ENCODE data around the gene FNDC11.
"Not testable (repeated sequence)": the region's sequence is repeated elsewhere in the genome, so short reads cannot be mapped to it uniquely, and the experiment has no call there.

Gene FNDC11

GRCh38 chr20:63601679-63602078 lies 47.7 kb downstream of the FNDC11 start:
- not testable (repeated sequence) for DNase-seq

GRCh38 chr20:63602321-63602720 lies 48.4 kb downstream of the FNDC11 start:
- no peak for DNase-seq

Data from suppressor macrophage treated with lipopolysaccharide for 1 hour (primary cell).